Stomach (tissue), 9 donors: ENCODE measurements around the gene DHX57. TPM values are rescaled to one million over a fixed set of nuclear protein-coding genes. Genes with fewer than 3 reads are reported as not detected.

ENCODE experiments used
- DNase-seq, 2 donors: peaks; one replicate each; pipeline versions ENCODE4 v3.0.0 to v3.0.0-alpha.2; 2013 to 2019
- H3K27ac ChIP-seq, 5 donors: fragments of 200-600 bp in 4 of 5; sonication (generic) in 4 of 5; one replicate each; pipeline ENCODE4 v1.5.1; 2013 to 2019; ENCODE audit warnings: mild to moderate bottlenecking in 1 of 5, moderate library complexity in 1 of 5
- H3K27me3 ChIP-seq, 3 donors: fragments of 200-600 bp; sonication (generic); one replicate each; pipeline ENCODE4 v1.5.1; 2017 to 2019; ENCODE audit warnings: mixed run types in 1 of 3
- H3K36me3 ChIP-seq, 4 donors: fragments of 200-600 bp; sonication (generic); 1 replicate in 3 of 4; 2 replicates in 1 of 4; pipeline ENCODE4 v1.5.1; 2016 to 2019
- H3K4me1 ChIP-seq, 4 donors: fragments of 200-600 bp; sonication (generic); one replicate each; pipeline ENCODE4 v1.5.1; 2016 to 2019
- H3K4me3 ChIP-seq, 4 donors: fragments of 200-600 bp; sonication (generic) in 3 of 4; one replicate each; pipeline ENCODE4 v1.5.1; 2016 to 2019; ENCODE audit warnings: mild to moderate bottlenecking in 1 of 4
- H3K9me3 ChIP-seq, 4 donors: fragments of 200-600 bp; sonication (generic); one replicate each; pipeline ENCODE4 v1.5.1; 2016 to 2019
- EP300 ChIP-seq: sonication (generic); formaldehyde crosslinking; IDR thresholded peaks from one replicate; pipeline ENCODE4 v1.6.1; 2017; ENCODE audit warnings: antibody characterized with exemption
- POLR2A ChIP-seq, 4 donors: fragments of 450-650 bp; IDR thresholded peaks; one replicate each; pipeline ENCODE4 v1.6.1; 2016; ENCODE audit warnings: antibody characterized with exemption in 4 of 4, control low read depth in 2 of 4, mild to moderate bottlenecking in 1 of 4, moderate library complexity in 1 of 4
- POLR2AphosphoS5 ChIP-seq, 3 donors: sonication (generic); formaldehyde crosslinking; IDR thresholded peaks; one replicate each; pipeline ENCODE4 v1.6.1; 2016; ENCODE audit warnings: antibody characterized with exemption in 3 of 3
- WGBS, 5 donors: extraction: QIAGEN DNeasy Blood & Tissue Kit in 3 of 5; methylation state at CpG; one replicate each; pipeline versions ENCODE4 v1.1.5 to v1.1.7; 2013 to 2018; 5-methylcytosine and 5-hydroxymethylcytosine counted together
- intact Hi-C: fragments of 100-400 bp; cut with DNase I; formaldehyde crosslinking; loops from one replicate; pipeline ENCODE4 v1.15.1; 2023; ENCODE audit warnings: low total_unique reads
- polyA plus RNA-seq, 3 donors: library from polyadenylated mRNA; stranded (reverse); fragments of 200-250 nt; gene quantifications; one replicate each; pipeline ENCODE4 v1.2.3, GENCODE V29; 2013
- total RNA-seq, 5 donors: library from RNA; depleted of rRNA; stranded (reverse); fragments of >200 nt; gene quantifications; one replicate each; pipeline versions ENCODE4 v1.1.0 to v1.2.3, GENCODE V29; 2014 to 2016
- TF ChIP-seq, protein P1 (sequence below), 7 experiments: fragments of 450-650 bp in 4 of 7; fragments of 200-600 bp in 3 of 7; sonication (generic) in 3 of 7; IDR thresholded peaks; one replicate each; pipeline ENCODE4 v1.5.1; 2016 to 2019; ENCODE audit warnings: antibody characterized with exemption in 7 of 7, control low read depth in 2 of 7, mild to moderate bottlenecking in 1 of 7
- donor health status: healthy with polysubstance abuse.
- donor health status: Bipolar disorder and iron deficiency.
- donor health status: healthy.

DHX57 gene
- total and polyA plus RNA-seq, 8 donors, result 4.1 to 29.9 (median 13.9) TPM

DNA sequence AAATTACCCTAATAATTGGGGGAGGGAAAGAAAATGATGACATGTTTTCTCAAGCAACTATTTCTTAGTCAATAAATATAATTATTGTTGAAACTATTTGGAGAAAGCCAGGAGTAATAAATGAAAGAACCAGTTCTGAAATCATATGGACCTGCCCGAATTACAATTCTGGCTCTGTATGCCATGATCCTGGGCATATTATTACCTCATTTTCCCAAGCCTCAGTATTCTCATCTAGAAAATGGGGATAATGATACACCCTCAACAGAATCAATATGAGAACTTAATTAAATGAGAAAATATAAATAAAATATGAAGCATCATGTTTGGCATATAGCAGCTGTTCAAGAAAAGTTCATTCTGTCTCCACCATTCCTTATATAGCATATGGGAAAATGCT is 36.9 kb upstream of the DHX57 start:
- H3K4me3 ChIP-seq, result no peak overlapping the region
- intact Hi-C loops, result no loop called here
- no peak for TF ChIP-seq POLR2AphosphoS5 (IDR thresholded peaks at IDR 0.05)
- no peak for TF ChIP-seq EP300
- no peak for TF ChIP-seq POLR2A (IDR thresholded peaks at IDR 0.05)
- TF ChIP-seq, protein P1, sequence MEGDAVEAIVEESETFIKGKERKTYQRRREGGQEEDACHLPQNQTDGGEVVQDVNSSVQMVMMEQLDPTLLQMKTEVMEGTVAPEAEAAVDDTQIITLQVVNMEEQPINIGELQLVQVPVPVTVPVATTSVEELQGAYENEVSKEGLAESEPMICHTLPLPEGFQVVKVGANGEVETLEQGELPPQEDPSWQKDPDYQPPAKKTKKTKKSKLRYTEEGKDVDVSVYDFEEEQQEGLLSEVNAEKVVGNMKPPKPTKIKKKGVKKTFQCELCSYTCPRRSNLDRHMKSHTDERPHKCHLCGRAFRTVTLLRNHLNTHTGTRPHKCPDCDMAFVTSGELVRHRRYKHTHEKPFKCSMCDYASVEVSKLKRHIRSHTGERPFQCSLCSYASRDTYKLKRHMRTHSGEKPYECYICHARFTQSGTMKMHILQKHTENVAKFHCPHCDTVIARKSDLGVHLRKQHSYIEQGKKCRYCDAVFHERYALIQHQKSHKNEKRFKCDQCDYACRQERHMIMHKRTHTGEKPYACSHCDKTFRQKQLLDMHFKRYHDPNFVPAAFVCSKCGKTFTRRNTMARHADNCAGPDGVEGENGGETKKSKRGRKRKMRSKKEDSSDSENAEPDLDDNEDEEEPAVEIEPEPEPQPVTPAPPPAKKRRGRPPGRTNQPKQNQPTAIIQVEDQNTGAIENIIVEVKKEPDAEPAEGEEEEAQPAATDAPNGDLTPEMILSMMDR (IDR thresholded peaks at IDR 0.05), result no peak
- no peaks in the 10 kb centered on the region for H3K9me3 ChIP-seq
- no peaks in the 10 kb centered on the region for H3K36me3 ChIP-seq
- H3K27ac ChIP-seq, result no peak overlapping the region
- no peaks in the 10 kb centered on the region for H3K27me3 ChIP-seq
- no peaks in the 10 kb centered on the region for H3K4me1 ChIP-seq
- DNase-seq, result no peak
- WGBS, 5 donors, result 55 to 97% (median 68%) methylated on average over 1 of the region's 1 CpG

DNA sequence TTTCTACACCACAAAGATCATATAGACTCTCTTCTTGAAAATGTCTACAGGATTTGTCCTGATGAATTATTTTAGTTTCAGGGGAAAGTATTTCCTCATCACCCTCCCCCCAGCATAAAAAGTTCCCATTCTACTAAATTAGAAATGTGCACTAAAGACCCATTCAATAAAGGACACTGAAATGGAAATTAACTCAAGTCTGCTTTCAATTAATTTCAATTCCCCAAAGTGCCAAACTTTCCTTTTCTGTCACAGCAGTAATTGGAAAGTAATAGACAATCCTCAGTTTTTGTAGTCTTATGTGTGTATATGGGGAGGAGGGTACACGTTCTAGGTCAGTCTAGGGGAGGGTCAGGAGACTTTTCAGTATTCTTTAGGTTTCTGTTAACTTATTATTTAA is 35.5 kb upstream of the DHX57 start:
- no peaks in the 10 kb centered on the region for H3K36me3 ChIP-seq
- no peak overlapping the region for H3K4me3 ChIP-seq
- 67 to 97% (median 90%) methylated on average over 1 of the region's 1 CpG for WGBS, 5 donors
- DNase-seq, result no peak
- TF ChIP-seq, protein P1 (IDR thresholded peaks at IDR 0.05), result no peak
- no peak for TF ChIP-seq POLR2A (IDR thresholded peaks at IDR 0.05)
- no peak for TF ChIP-seq POLR2AphosphoS5 (IDR thresholded peaks at IDR 0.05)
- TF ChIP-seq EP300, result no peak
- intact Hi-C loops, result no loop called here
- H3K27me3 ChIP-seq, result no peaks in the 10 kb centered on the region
- no peaks in the 10 kb centered on the region for H3K9me3 ChIP-seq
- no peaks in the 10 kb centered on the region for H3K4me1 ChIP-seq
- no peak overlapping the region for H3K27ac ChIP-seq

DNA sequence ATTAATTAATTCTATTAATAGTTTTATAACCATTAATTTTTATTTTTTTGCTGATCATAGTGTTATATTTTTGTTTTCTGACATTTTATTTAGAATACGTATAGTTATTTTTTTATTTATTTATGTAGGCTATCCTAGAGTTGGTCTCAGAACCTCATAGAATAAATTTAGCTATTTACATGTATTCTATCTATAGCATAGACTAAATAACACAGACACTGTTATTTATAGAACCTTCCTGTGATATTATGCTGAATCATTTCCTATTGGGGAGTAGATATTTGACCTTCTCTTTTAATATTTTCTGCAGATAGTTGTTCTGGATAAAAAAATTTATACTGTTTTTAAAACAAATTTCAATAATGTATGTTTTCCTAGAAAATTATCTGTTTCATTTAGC is 34.1 kb upstream of the DHX57 start:
- TF ChIP-seq EP300 (no peak), POLR2A (IDR thresholded peaks at IDR 0.05) (no peak), POLR2AphosphoS5 (IDR thresholded peaks at IDR 0.05) (no peak)
- TF ChIP-seq, protein P1 (IDR thresholded peaks at IDR 0.05), result no peak
- no peak for DNase-seq
- Histone ChIP-seq H3K27me3 (no peaks in the 10 kb centered on the region), H3K9me3 (no peaks in the 10 kb centered on the region), H3K36me3 (no peaks in the 10 kb centered on the region), H3K27ac (no peak overlapping the region), H3K4me3 (no peak overlapping the region), H3K4me1 (no peaks in the 10 kb centered on the region)
- 87 to 96% (median 96%) methylated on average over 1 of the region's 1 CpG for WGBS, 5 donors
- intact Hi-C loops, result no loop called here

DNA sequence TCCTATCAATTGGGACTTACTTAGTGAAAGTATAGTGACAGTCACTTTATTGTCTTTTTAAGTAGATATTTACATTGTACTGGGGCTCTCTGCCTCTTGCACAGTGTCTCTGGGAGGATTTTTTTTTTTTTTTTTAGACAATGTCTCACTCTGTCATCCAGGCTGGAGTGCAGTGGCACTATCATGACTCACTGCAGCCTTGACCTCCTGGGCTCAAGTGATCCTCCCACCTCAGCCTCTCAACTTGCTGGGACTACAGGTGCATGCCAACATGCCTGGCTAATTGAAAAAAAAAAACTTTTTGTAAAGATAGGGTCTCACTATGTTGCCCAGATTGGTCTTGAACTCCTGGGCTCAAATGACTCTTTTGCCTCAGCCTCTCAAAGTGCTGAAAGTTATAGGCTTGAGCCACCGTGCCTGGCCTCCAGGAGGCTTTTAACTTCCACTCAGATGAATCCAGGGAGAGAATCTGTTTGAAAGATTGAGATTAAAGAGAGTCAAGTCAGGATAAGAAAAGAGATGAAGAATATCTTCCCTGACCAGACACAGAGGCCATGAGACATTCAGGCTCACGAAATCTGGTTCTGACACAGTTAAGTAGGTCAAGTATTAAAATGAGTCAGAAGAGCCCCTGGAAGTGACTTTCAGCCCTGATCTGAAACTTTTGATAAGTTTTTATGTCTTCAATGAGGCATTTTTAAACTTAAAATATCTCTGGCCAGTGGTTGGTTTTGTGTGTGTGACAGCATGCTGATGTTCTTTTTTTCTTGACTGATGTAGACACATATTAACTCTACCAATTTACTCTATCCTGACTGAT is 32.2 kb upstream of the DHX57 start:
- TF ChIP-seq EP300, result no peak
- no peak for TF ChIP-seq POLR2AphosphoS5 (IDR thresholded peaks at IDR 0.05)
- H3K4me1 ChIP-seq, result no peaks in the 10 kb centered on the region
- WGBS, 5 donors, result 73 to 83% (median 79%) methylated on average over 2 of the region's 2 CpGs

DNA sequence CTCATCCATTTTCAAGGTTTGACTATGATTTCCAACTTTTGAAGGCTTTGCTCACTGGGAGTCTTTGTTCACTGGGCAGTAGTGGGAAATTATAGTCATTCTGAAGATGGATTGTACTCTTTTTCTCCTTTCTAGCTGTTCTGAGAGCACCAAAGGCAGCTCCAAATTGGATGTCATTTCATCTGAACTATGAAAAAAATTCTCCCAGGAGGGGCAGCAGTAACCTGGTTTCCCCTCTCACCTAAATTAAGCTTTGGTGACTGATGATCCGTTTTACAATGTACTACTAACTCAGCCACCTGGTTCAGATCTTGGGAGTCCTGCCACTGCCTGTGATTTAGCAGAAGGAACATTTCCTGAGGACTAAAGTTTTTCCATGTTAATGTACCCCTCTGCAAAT is 31.5 kb upstream of the DHX57 start:
- no peaks in the 10 kb centered on the region for H3K27me3 ChIP-seq
- no peak for DNase-seq

More for the DNA sequence above, 32.2 kb upstream of the DHX57 start:
- Histone ChIP-seq H3K9me3 (no peaks in the 10 kb centered on the region), H3K4me3 (no peak overlapping the region), H3K36me3 (no peaks in the 10 kb centered on the region), H3K27ac (no peak overlapping the region), H3K27me3 (no peaks in the 10 kb centered on the region)
- no peak for DNase-seq
- intact Hi-C loops, result no loop called here

More for the DNA sequence above, 31.5 kb upstream of the DHX57 start:
- 38 to 83% (median 55%) methylated on average over 1 of the region's 1 CpG for WGBS, 5 donors
- no peak overlapping the region for H3K27ac ChIP-seq
- intact Hi-C loops, result no loop called here
- TF ChIP-seq, protein P1 (IDR thresholded peaks at IDR 0.05), result no peak
- TF ChIP-seq POLR2A (IDR thresholded peaks at IDR 0.05) (no peak), EP300 (no peak), POLR2AphosphoS5 (IDR thresholded peaks at IDR 0.05) (no peak)
- no peak overlapping the region for H3K4me3 ChIP-seq
- H3K4me1 ChIP-seq, result no peaks in the 10 kb centered on the region
- H3K9me3 ChIP-seq, result no peaks in the 10 kb centered on the region
- no peaks in the 10 kb centered on the region for H3K36me3 ChIP-seq
